Lung (tissue), 12 donors: ENCODE results near the gene VTI1A. TPM values are rescaled to one million over a fixed set of nuclear protein-coding genes. Genes with fewer than 3 reads are reported as not detected.
"Not testable (repeated sequence)": the region's sequence is repeated elsewhere in the genome, so short reads cannot be mapped to it uniquely, and the experiment has no call there.

Experiments
- ATAC-seq: fragments of 200-7000 bp; cut with Tn5 transposase; one replicate; pipeline ENCODE4 v1.9.1; 2020; ENCODE audit warnings: moderate number of reproducible peaks; ENCODE audit not compliant: insufficient read depth, low FRiP score
- DNase-seq, 3 donors: peaks; one replicate each; pipeline ENCODE4 v3.0.0-alpha.2; 2013 to 2017
- H3K27ac ChIP-seq, 2 donors: one replicate each; pipeline ENCODE4 v1.5.1; 2013; ENCODE audit warnings: mild to moderate bottlenecking in 2 of 2, moderate library complexity in 2 of 2, control low read depth in 1 of 2, inconsistent platforms in 1 of 2, low read depth in 1 of 2, low read length in 1 of 2
- H3K27me3 ChIP-seq, 3 donors: one replicate each; pipeline ENCODE4 v1.5.1; 2013; ENCODE audit warnings: low read length in 2 of 3; ENCODE audit not compliant: control insufficient read depth in 3 of 3, insufficient read depth in 3 of 3
- H3K36me3 ChIP-seq, 4 donors: one replicate each; pipeline ENCODE4 v1.5.1; 2013; ENCODE audit warnings: low read length in 4 of 4, mild to moderate bottlenecking in 1 of 4, moderate library complexity in 1 of 4; ENCODE audit not compliant: control insufficient read depth in 4 of 4, insufficient read depth in 4 of 4
- H3K4me1 ChIP-seq, 5 donors: one replicate each; pipeline ENCODE4 v1.5.1; 2013; ENCODE audit warnings: low read length in 5 of 5, mild to moderate bottlenecking in 2 of 5, moderate library complexity in 1 of 5; ENCODE audit not compliant: control insufficient read depth in 5 of 5, insufficient read depth in 5 of 5
- H3K4me3 ChIP-seq: one replicate; pipeline ENCODE4 v1.5.1; 2013; ENCODE audit warnings: mild to moderate bottlenecking, control low read depth, moderate library complexity
- H3K9ac ChIP-seq, 2 donors: one replicate each; pipeline ENCODE4 v1.5.1; 2013; ENCODE audit warnings: low read length in 2 of 2, control low read depth in 1 of 2; ENCODE audit not compliant: insufficient read depth in 1 of 2
- H3K9me3 ChIP-seq, 4 donors: one replicate each; pipeline ENCODE4 v1.5.1; 2013; ENCODE audit warnings: low read length in 3 of 4, mild to moderate bottlenecking in 1 of 4, moderate library complexity in 1 of 4; ENCODE audit not compliant: control insufficient read depth in 4 of 4, insufficient read depth in 3 of 4
- CTCF ChIP-seq: IDR thresholded peaks from 2 replicates; pipeline ENCODE4 v1.5.1; 2012; ENCODE audit warnings: mild to moderate bottlenecking; ENCODE audit errors: control extremely low read depth, extremely low read depth
- WGBS, 2 donors: extraction: QIAGEN DNeasy Blood & Tissue Kit; methylation state at CpG; one replicate each; pipeline ENCODE4 v1.1.7; 2013; 5-methylcytosine and 5-hydroxymethylcytosine counted together
- polyA plus RNA-seq, 2 donors: library from polyadenylated mRNA; stranded (reverse); fragments of 200-250 nt; gene quantifications; one replicate each; pipeline ENCODE4 v1.2.1, GENCODE V29; 2013
- total RNA-seq, 2 donors: library from RNA; depleted of rRNA in 1 of 2; stranded (reverse); fragments of >200 nt in 1 of 2; gene quantifications; one replicate each; pipeline ENCODE4 v1.2.1, GENCODE V29; 2014 to 2021
- donor health status: control.
- donor health status: control.
- donor health status: Bipolar disorder and iron deficiency.
- donor health status: healthy.
- donor health status: DM: yes; HTN: yes; CAD: no.

The VTI1A gene
- total and polyA plus RNA-seq, 4 donors = 9.2 to 48.2 (median 28.4) TPM

GRCh38 chr10:112589081-112589480 lies 142.1 kb downstream of the VTI1A start:
- 96 to 97% methylated on average over 6 of the region's 6 CpGs for WGBS, 2 donors
- ATAC-seq (no peak), DNase-seq (no peak)
- H3K4me1 ChIP-seq = peaks cover 0 to 7% (median 0%) of the 10 kb centered on the region in 5 donors
- no peaks in the 10 kb centered on the region for H3K36me3 ChIP-seq
- H3K27me3 ChIP-seq = no peaks in the 10 kb centered on the region
- no peaks in the 10 kb centered on the region for H3K9me3 ChIP-seq
- no peak for TF ChIP-seq CTCF
- H3K27ac ChIP-seq = no peak overlapping the region
- H3K9ac ChIP-seq = no peak overlapping the region
- no peak overlapping the region for H3K4me3 ChIP-seq

- H3K9ac ChIP-seq, H3K4me1 ChIP-seq, H3K27me3 ChIP-seq, ATAC-seq, DNase-seq, H3K27ac ChIP-seq, H3K36me3 ChIP-seq, H3K4me3 ChIP-seq, H3K9me3 ChIP-seq: not testable (repeated sequence)
- WGBS, 2 donors = 78 to 80% methylated on average over 7 of the region's 7 CpGs
These were observed 143.8 kb downstream of the VTI1A start for GRCh38 chr10:112590786-112591185.

GRCh38 chr10:112593023-112593422 lies 146.0 kb downstream of the VTI1A start:
- H3K9ac ChIP-seq = no peak overlapping the region
- no peak overlapping the region for H3K4me3 ChIP-seq
- no peaks in the 10 kb centered on the region for H3K27me3 ChIP-seq
- no peak for DNase-seq
- no peaks in the 10 kb centered on the region for H3K36me3 ChIP-seq
- H3K27ac ChIP-seq = no peak overlapping the region
- no peak for ATAC-seq
- 90 to 93% methylated on average over 5 of the region's 5 CpGs for WGBS, 2 donors
- H3K4me1 ChIP-seq = no peaks in the 10 kb centered on the region
- H3K9me3 ChIP-seq = no peaks in the 10 kb centered on the region
- TF ChIP-seq CTCF = no peak

GRCh38 chr10:112601214-112602090 lies 154.4 kb downstream of the VTI1A start:
- Histone ChIP-seq H3K9ac (no peak overlapping the region), H3K27me3 (no peaks in the 10 kb centered on the region), H3K4me3 (no peak overlapping the region), H3K36me3 (peaks cover 0 to 5% (median under 1%) of the 10 kb centered on the region in 4 donors), H3K9me3 (no peaks in the 10 kb centered on the region), H3K27ac (no peak overlapping the region), H3K4me1 (peaks cover 0 to 5% (median 0%) of the 10 kb centered on the region in 5 donors)
- WGBS, 2 donors = 92 to 98% methylated on average over 4 of the region's 4 CpGs
- ATAC-seq (no peak), DNase-seq (no peak)
- TF ChIP-seq CTCF = no peak
